Bronchial epithelial cell (primary cell): ENCODE measurements around the gene MSANTD2. TPM values are rescaled to one million over a fixed set of nuclear protein-coding genes. Genes with fewer than 3 reads are reported as not detected.

Experiments used
- DNase-seq: peaks from one replicate; pipeline ENCODE4 v3.0.0-alpha.2; 2010; ENCODE audit warnings: low read depth
- FAIRE-seq: peaks from 2 replicates; lab custom pipeline; 2011; peaks lifted over from hg19 to GRCh38; lab: Jason Lieb, UNC
- H3K27me3 ChIP-seq: 2 replicates; pipeline ENCODE4 v1.5.1; 2011; ENCODE audit warnings: low read length; ENCODE audit not compliant: control insufficient read depth, insufficient read depth
- H3K36me3 ChIP-seq: 2 replicates; pipeline ENCODE4 v1.5.1; 2011; ENCODE audit warnings: low read length; ENCODE audit not compliant: control insufficient read depth, insufficient read depth
- H3K4me3 ChIP-seq: 2 replicates; pipeline ENCODE4 v1.5.1; 2011; ENCODE audit warnings: mild to moderate bottlenecking, low read depth, low read length, control low read depth
- CTCF ChIP-seq: IDR thresholded peaks from 2 replicates; pipeline ENCODE4 v1.5.1; 2011; ENCODE audit warnings: mild to moderate bottlenecking, moderate library complexity, low read length, control low read depth, inconsistent platforms; ENCODE audit not compliant: insufficient read depth, severe bottlenecking
- total RNA-seq: library from RNA; depleted of rRNA; stranded (reverse); fragments of >200 nt; gene quantifications from 2 replicates; pipeline ENCODE4 v1.2.1, GENCODE V29; 2014

Gene MSANTD2
- total RNA-seq, 1 donor from 2014 or later = 2.9 TPM

DNA sequence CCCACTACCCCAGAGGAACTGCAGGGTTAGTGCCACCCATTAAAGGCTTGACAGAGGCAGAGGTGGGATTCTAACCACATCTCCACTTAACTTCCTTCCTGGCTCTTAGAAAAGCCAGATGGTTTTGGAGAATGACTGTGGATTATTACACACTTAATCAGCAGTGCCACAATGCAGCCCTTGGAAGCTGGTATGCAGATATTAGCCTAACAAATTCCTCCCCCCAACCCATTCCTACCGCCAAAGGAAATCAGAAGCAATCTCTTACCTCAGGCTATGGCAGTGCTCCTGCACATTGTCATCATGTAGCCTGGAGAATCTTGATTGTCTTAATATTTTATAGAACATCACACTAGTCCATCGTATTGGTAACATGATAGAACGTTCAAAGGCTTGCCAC lies 83.6 kb downstream of the MSANTD2 start:
- Histone ChIP-seq H3K4me3 (no peak overlapping the region), H3K27me3 (no peaks in the 10 kb centered on the region), H3K36me3 (no peaks in the 10 kb centered on the region)
- DNase-seq (peak; percentile 55), FAIRE-seq (no peak)
- no peak for TF ChIP-seq CTCF

Other genes starting within 250 kb of the MSANTD2 start
- not detected in 2 replicates for gene OR8A1, start 230.4 kb downstream of the MSANTD2 start, total RNA-seq
- gene PANX3, start 189.0 kb downstream of the MSANTD2 start, total RNA-seq = not detected in 2 replicates
- gene TBRG1, start 177.5 kb downstream of the MSANTD2 start, total RNA-seq = 21.9 and 28.0 TPM in 2 replicates
- 9.0 and 10.8 TPM in 2 replicates for gene SIAE, start 126.7 kb downstream of the MSANTD2 start, total RNA-seq
- 2.4 and 5.8 TPM in 2 replicates for gene SPA17, start 126.5 kb downstream of the MSANTD2 start, total RNA-seq
- gene NRGN, start 60.5 kb downstream of the MSANTD2 start, total RNA-seq = not detected in 2 replicates
- gene VSIG2, start 48.2 kb downstream of the MSANTD2 start, total RNA-seq = 0.53 and 2.0 TPM in 2 replicates
- gene ESAM, start 38.1 kb downstream of the MSANTD2 start, total RNA-seq = not detected in 2 replicates
- 29.5 and 30.2 TPM in 2 replicates for gene ROBO3, start 65.0 kb upstream of the MSANTD2 start, total RNA-seq
- under 0.01 TPM in 1 of 2 replicates, not detected in the other for gene ROBO4, start 97.5 kb upstream of the MSANTD2 start, total RNA-seq
- not detected in 2 replicates for gene HEPN1, start 118.8 kb upstream of the MSANTD2 start, total RNA-seq
- gene HEPACAM, start 135.6 kb upstream of the MSANTD2 start, total RNA-seq = not detected in 2 replicates
- gene CCDC15, start 153.8 kb upstream of the MSANTD2 start, total RNA-seq = 1.1 and 1.8 TPM in 2 replicates